ENCODE measurements around the gene CCL25. TPM values are rescaled to one million over a fixed set of nuclear protein-coding genes. Genes with fewer than 3 reads are reported as not detected.

Gene CCL25
- total and polyA plus RNA-seq, 2 of the 13 experiments (the other 11 are each of a cell fraction or from before 2014, with no cell fraction given), result not detected

DNA sequence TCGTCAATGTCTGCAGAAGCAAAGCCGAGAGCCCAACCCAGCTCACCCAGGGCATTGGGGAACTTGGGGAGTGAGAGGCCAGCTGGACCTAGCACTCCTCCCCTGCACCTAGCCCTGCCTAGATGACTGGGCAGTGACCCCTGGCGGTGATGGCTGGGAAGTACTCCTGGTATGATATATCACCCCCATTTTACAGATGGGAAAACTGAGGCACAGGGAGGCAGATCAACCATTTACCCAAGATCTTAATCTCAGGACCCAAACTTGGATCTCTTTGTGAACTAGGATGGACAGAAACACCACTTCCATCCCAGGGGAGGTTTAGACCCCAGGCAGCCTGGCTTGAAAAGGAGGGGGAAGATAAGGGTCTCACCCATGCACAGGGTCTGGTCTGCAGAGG, 43.5 kb downstream of the CCL25 start:
- H4K20me1 ChIP-seq (ENCODE audit: insufficient read depth, low read length), result no peaks in the 10 kb centered on the region
- peaks cover 13% of the 10 kb centered on the region for H3K9me3 ChIP-seq (ENCODE audit: low read length)
- H3K36me3 ChIP-seq (replicated peaks in 1 of 2; ENCODE audit: control insufficient read depth in 1 of 2, insufficient read depth in 2 of 2, low read length in 2 of 2), result no peaks in the 10 kb centered on the region
- intact Hi-C loops (cut with micrococcal nuclease; ENCODE audit: unreplicated experiment), result no loop called here
- H3K4me2 ChIP-seq (ENCODE audit: low read depth, low read length), result no peak overlapping the region
- no TSS peak for BruUV-seq (replicated peaks)
- H2AFZ ChIP-seq (ENCODE audit: low read length), result no peak overlapping the region
- in situ Hi-C loops (cut with HindIII; ENCODE audit: extremely low pct_ligation_motif_present, low pct_unique_long_range_greater_than_20kb), result no loop called here
- H3K27ac ChIP-seq (ENCODE audit: extremely low read length, insufficient read depth, low read length), result no peak overlapping the region
- ChIA-PET POLR2A (no interaction called here), CTCF (ENCODE audit: low intra/inter-chr PET ratio, low total read pairs) (no interaction called here)
- DNase-seq (ENCODE audit: low spot score) (no peak), ATAC-seq (no peak), FAIRE-seq (no peak)
- peaks cover 13% of the 10 kb centered on the region for H3K4me1 ChIP-seq (ENCODE audit: insufficient read depth, low read length)
- 67% methylated on average over 3 of the region's 3 CpGs for WGBS (ENCODE audit: low lambda C conversion rate)
- TF ChIP-seq ZC3H4 (CRISPR knock-in tag; IDR thresholded peaks at IDR 0.05; ENCODE audit: borderline replicate concordance) (no peak), CTCF (CRISPR knock-in tag; IDR thresholded peaks at IDR 0.05) (peak; percentile 77), ZNF629 (CRISPR knock-in tag; conservative IDR thresholded peaks at IDR 0.05) (peak; percentile 93), STAG1 (CRISPR knock-in tag; IDR thresholded peaks at IDR 0.05) (peak; percentile 44), ZMYM3 (CRISPR knock-in tag; IDR thresholded peaks at IDR 0.05) (0 out of 2 replicates have a peak, but pooled peaks have one; percentile 48)
- H3K79me2 ChIP-seq (ENCODE audit: insufficient read depth, low read length), result no peaks in the 10 kb centered on the region
- no peak overlapping the region for H3K4me3 ChIP-seq (replicated peaks in 1 of 3; ENCODE audit: insufficient read depth in 1 of 3, low read depth in 2 of 3, low read length in 3 of 3)
- H3K27me3 ChIP-seq (ENCODE audit: control insufficient read depth in 1 of 2, insufficient read depth in 2 of 2, low read length in 2 of 2), result no peaks in the 10 kb centered on the region
- H3K9ac ChIP-seq (ENCODE audit: insufficient read depth, low read depth, low read length), result no peak overlapping the region

DNA sequence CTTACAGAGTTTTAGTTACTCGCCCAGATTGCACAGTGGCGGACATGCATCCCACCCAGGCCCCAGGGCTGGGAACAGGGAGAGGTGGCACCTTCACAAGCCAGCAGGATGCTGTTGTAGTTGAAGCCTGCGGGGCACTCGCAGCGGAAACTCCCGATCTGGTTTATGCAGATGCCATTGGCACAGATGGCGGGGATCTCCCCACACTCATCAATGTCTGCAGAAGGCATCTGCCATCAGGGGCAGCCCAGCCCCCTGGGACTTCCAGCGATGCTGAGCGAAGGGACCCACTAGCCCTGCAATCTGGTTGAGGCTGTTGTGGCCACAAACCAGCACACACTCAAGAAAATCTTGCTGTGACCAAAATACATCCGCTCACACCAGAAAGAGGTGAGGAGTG, 44.6 kb downstream of the CCL25 start:
- intact Hi-C loops (cut with micrococcal nuclease; ENCODE audit: unreplicated experiment) (no loop called here), in situ Hi-C loops (cut with HindIII; ENCODE audit: extremely low pct_ligation_motif_present, low pct_unique_long_range_greater_than_20kb) (no loop called here)
- Histone ChIP-seq H3K27ac (ENCODE audit: extremely low read length, insufficient read depth, low read length) (no peak overlapping the region), H3K27me3 (ENCODE audit: control insufficient read depth in 1 of 2, insufficient read depth in 2 of 2, low read length in 2 of 2) (no peaks in the 10 kb centered on the region), H3K9ac (ENCODE audit: insufficient read depth, low read depth, low read length) (no peak overlapping the region), H3K36me3 (replicated peaks in 1 of 2; ENCODE audit: control insufficient read depth in 1 of 2, insufficient read depth in 2 of 2, low read length in 2 of 2) (no peaks in the 10 kb centered on the region), H3K4me3 (replicated peaks in 1 of 3; ENCODE audit: insufficient read depth in 1 of 3, low read depth in 2 of 3, low read length in 3 of 3) (no peak overlapping the region), H3K4me2 (ENCODE audit: low read depth, low read length) (no peak overlapping the region), H4K20me1 (ENCODE audit: insufficient read depth, low read length) (no peaks in the 10 kb centered on the region), H2AFZ (ENCODE audit: low read length) (no peak overlapping the region), H3K9me3 (ENCODE audit: low read length) (peaks cover 13% of the 10 kb centered on the region), H3K79me2 (ENCODE audit: insufficient read depth, low read length) (no peaks in the 10 kb centered on the region), H3K4me1 (ENCODE audit: insufficient read depth, low read length) (peaks cover 2% of the 10 kb centered on the region)
- ChIA-PET POLR2A (no interaction called here), CTCF (ENCODE audit: low intra/inter-chr PET ratio, low total read pairs) (no interaction called here)
- no peak for ATAC-seq
- BruUV-seq (replicated peaks), result no TSS peak
- 73% methylated on average over 9 of the region's 10 CpGs for WGBS (ENCODE audit: low lambda C conversion rate)
- no peak for DNase-seq (ENCODE audit: low spot score)
- no peak for FAIRE-seq
- TF ChIP-seq CENPX (CRISPR knock-in tag; IDR thresholded peaks at IDR 0.05), result no peak
- TF ChIP-seq, protein P1, sequence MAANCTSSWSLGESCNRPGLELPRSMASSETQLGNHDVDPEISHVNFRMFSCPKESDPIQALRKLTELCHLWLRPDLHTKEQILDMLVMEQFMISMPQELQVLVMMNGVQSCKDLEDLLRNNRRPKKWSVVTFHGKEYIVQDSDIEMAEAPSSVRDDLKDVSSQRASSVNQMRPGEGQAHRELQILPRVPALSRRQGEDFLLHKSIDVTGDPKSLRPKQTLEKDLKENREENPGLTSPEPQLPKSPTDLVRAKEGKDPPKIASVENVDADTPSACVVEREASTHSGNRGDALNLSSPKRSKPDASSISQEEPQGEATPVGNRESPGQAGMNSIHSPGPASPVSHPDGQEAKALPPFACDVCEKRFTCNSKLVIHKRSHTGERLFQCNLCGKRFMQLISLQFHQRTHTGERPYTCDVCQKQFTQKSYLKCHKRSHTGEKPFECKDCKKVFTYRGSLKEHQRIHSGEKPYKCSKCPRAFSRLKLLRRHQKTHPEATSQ (CRISPR knock-in tag; IDR thresholded peaks at IDR 0.05; ENCODE audit: borderline replicate concordance), result no peak
- TF ChIP-seq, protein P2, sequence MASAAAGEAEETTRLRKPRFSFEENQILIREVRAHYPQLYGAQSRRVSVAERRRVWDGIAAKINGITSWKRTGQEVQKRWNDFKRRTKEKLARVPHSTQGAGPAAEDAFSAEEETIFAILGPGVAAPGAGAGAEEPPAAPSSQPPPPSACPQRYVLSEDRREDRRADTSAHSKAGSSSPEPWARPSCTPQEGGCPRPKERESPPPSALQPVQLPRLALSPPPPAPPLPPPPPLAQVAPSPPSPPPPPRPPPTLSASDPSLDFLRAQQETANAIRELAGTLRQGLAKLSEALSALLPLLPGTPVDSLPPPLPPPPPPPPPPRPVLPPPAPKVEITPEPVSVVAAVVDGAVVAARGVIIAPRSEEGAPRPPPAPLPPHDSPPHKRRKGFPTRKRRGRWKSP (CRISPR knock-in tag; IDR thresholded peaks at IDR 0.05), result no peak
- TF ChIP-seq, protein P3, sequence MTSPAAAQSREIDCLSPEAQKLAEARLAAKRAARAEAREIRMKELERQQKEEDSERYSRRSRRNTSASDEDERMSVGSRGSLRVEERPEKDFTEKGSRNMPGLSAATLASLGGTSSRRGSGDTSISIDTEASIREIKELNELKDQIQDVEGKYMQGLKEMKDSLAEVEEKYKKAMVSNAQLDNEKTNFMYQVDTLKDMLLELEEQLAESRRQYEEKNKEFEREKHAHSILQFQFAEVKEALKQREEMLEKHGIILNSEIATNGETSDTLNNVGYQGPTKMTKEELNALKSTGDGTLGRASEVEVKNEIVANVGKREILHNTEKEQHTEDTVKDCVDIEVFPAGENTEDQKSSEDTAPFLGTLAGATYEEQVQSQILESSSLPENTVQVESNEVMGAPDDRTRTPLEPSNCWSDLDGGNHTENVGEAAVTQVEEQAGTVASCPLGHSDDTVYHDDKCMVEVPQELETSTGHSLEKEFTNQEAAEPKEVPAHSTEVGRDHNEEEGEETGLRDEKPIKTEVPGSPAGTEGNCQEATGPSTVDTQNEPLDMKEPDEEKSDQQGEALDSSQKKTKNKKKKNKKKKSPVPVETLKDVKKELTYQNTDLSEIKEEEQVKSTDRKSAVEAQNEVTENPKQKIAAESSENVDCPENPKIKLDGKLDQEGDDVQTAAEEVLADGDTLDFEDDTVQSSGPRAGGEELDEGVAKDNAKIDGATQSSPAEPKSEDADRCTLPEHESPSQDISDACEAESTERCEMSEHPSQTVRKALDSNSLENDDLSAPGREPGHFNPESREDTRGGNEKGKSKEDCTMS (CRISPR knock-in tag; conservative IDR thresholded peaks at IDR 0.05), result no peak
- TF ChIP-seq, protein P4, sequence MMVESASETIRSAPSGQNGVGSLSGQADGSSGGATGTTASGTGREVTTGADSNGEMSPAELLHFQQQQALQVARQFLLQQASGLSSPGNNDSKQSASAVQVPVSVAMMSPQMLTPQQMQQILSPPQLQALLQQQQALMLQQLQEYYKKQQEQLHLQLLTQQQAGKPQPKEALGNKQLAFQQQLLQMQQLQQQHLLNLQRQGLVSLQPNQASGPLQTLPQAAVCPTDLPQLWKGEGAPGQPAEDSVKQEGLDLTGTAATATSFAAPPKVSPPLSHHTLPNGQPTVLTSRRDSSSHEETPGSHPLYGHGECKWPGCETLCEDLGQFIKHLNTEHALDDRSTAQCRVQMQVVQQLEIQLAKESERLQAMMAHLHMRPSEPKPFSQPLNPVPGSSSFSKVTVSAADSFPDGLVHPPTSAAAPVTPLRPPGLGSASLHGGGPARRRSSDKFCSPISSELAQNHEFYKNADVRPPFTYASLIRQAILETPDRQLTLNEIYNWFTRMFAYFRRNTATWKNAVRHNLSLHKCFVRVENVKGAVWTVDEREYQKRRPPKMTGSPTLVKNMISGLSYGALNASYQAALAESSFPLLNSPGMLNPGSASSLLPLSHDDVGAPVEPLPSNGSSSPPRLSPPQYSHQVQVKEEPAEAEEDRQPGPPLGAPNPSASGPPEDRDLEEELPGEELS (CRISPR knock-in tag; IDR thresholded peaks at IDR 0.05), result no peak

Data from HepG2 (cell line).